Lung (tissue), 12 donors: ENCODE data around the gene SDF4. TPM values are rescaled to one million over a fixed set of nuclear protein-coding genes. Genes with fewer than 3 reads are reported as not detected.

Experiments
- ATAC-seq: fragments of 200-7000 bp; cut with Tn5 transposase; one replicate; pipeline ENCODE4 v1.9.1; 2020; ENCODE audit warnings: moderate number of reproducible peaks; ENCODE audit not compliant: insufficient read depth, low FRiP score
- DNase-seq, 3 donors: peaks; one replicate each; pipeline ENCODE4 v3.0.0-alpha.2; 2013 to 2017
- H3K27ac ChIP-seq, 2 donors: one replicate each; pipeline ENCODE4 v1.5.1; 2013; ENCODE audit warnings: mild to moderate bottlenecking in 2 of 2, moderate library complexity in 2 of 2, control low read depth in 1 of 2, inconsistent platforms in 1 of 2, low read depth in 1 of 2, low read length in 1 of 2
- H3K27me3 ChIP-seq, 3 donors: one replicate each; pipeline ENCODE4 v1.5.1; 2013; ENCODE audit warnings: low read length in 2 of 3; ENCODE audit not compliant: control insufficient read depth in 3 of 3, insufficient read depth in 3 of 3
- H3K36me3 ChIP-seq, 4 donors: one replicate each; pipeline ENCODE4 v1.5.1; 2013; ENCODE audit warnings: low read length in 4 of 4, mild to moderate bottlenecking in 1 of 4, moderate library complexity in 1 of 4; ENCODE audit not compliant: control insufficient read depth in 4 of 4, insufficient read depth in 4 of 4
- H3K4me1 ChIP-seq, 5 donors: one replicate each; pipeline ENCODE4 v1.5.1; 2013; ENCODE audit warnings: low read length in 5 of 5, mild to moderate bottlenecking in 2 of 5, moderate library complexity in 1 of 5; ENCODE audit not compliant: control insufficient read depth in 5 of 5, insufficient read depth in 5 of 5
- H3K4me3 ChIP-seq: one replicate; pipeline ENCODE4 v1.5.1; 2013; ENCODE audit warnings: mild to moderate bottlenecking, control low read depth, moderate library complexity
- H3K9ac ChIP-seq, 2 donors: one replicate each; pipeline ENCODE4 v1.5.1; 2013; ENCODE audit warnings: low read length in 2 of 2, control low read depth in 1 of 2; ENCODE audit not compliant: insufficient read depth in 1 of 2
- H3K9me3 ChIP-seq, 4 donors: one replicate each; pipeline ENCODE4 v1.5.1; 2013; ENCODE audit warnings: low read length in 3 of 4, mild to moderate bottlenecking in 1 of 4, moderate library complexity in 1 of 4; ENCODE audit not compliant: control insufficient read depth in 4 of 4, insufficient read depth in 3 of 4
- WGBS, 2 donors: extraction: QIAGEN DNeasy Blood & Tissue Kit; methylation state at CpG; one replicate each; pipeline ENCODE4 v1.1.7; 2013; 5-methylcytosine and 5-hydroxymethylcytosine counted together
- polyA plus RNA-seq, 2 donors: library from polyadenylated mRNA; stranded (reverse); fragments of 200-250 nt; gene quantifications; one replicate each; pipeline ENCODE4 v1.2.1, GENCODE V29; 2013
- total RNA-seq, 2 donors: library from RNA; depleted of rRNA in 1 of 2; stranded (reverse); fragments of >200 nt in 1 of 2; gene quantifications; one replicate each; pipeline ENCODE4 v1.2.1, GENCODE V29; 2014 to 2021
- TF ChIP-seq, protein P1 (sequence below): IDR thresholded peaks from 2 replicates; pipeline ENCODE4 v1.5.1; 2012; ENCODE audit warnings: mild to moderate bottlenecking; ENCODE audit errors: control extremely low read depth, extremely low read depth
- donor health status: control.
- donor health status: control.
- donor health status: Bipolar disorder and iron deficiency.
- donor health status: healthy.
- donor health status: DM: yes; HTN: yes; CAD: no.

Gene SDF4
- total and polyA plus RNA-seq, 4 donors = 65.7 to 189 (median 143) TPM

DNA sequence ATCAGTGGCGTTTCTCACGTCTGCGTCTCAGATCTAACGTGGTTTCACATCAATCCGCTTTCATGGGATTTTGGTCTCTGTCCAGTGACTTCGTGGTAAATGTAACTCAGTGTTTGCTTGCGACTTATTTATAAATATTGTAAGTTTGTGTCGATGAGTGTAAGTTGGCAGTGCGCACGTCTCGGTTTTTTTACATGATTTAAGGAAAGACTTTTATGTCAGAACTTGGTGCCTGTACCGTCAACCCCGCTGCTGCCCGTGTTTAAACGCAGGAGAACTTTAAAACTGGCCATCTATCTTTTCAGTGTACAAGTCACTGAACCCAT lies 1.7 kb upstream of the SDF4 start:
- ATAC-seq = no peak

GRCh38 chr1:1232796-1233566 lies 1.2 kb upstream of the SDF4 start:
- DNase-seq = no peak
- 78 to 82% methylated on average over 97 to 98 of the region's 98 CpGs for WGBS, 2 donors
- H3K9me3 ChIP-seq = peaks cover 0 to 6% (median 0%) of the 10 kb centered on the region in 4 donors
- peaks cover 0 to 12% (median 3%) of the 10 kb centered on the region in 4 donors for H3K36me3 ChIP-seq
- H3K27ac ChIP-seq = peak overlapping the region in 1 of 2 donors; percentile 25
- peak overlapping the region; percentile 43 for H3K4me3 ChIP-seq
- no peak for ATAC-seq
- TF ChIP-seq, protein P1, sequence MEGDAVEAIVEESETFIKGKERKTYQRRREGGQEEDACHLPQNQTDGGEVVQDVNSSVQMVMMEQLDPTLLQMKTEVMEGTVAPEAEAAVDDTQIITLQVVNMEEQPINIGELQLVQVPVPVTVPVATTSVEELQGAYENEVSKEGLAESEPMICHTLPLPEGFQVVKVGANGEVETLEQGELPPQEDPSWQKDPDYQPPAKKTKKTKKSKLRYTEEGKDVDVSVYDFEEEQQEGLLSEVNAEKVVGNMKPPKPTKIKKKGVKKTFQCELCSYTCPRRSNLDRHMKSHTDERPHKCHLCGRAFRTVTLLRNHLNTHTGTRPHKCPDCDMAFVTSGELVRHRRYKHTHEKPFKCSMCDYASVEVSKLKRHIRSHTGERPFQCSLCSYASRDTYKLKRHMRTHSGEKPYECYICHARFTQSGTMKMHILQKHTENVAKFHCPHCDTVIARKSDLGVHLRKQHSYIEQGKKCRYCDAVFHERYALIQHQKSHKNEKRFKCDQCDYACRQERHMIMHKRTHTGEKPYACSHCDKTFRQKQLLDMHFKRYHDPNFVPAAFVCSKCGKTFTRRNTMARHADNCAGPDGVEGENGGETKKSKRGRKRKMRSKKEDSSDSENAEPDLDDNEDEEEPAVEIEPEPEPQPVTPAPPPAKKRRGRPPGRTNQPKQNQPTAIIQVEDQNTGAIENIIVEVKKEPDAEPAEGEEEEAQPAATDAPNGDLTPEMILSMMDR = no peak
- no peak overlapping the region for H3K9ac ChIP-seq
- peaks cover 0 to 13% (median 0%) of the 10 kb centered on the region in 3 donors for H3K27me3 ChIP-seq
- H3K4me1 ChIP-seq = peaks cover 0 to 26% (median 7%) of the 10 kb centered on the region in 5 donors

More for the DNA sequence above, 1.7 kb upstream of the SDF4 start:
- H3K4me1 ChIP-seq = peaks cover 0 to 26% (median 7%) of the 10 kb centered on the region in 5 donors
- DNase-seq = no peak
- no peak overlapping the region for H3K9ac ChIP-seq
- H3K9me3 ChIP-seq = peaks cover 0 to 8% (median 0%) of the 10 kb centered on the region in 4 donors
- no peak overlapping the region for H3K27ac ChIP-seq
- H3K4me3 ChIP-seq = no peak overlapping the region
- TF ChIP-seq, protein P1 = no peak
- H3K27me3 ChIP-seq = peaks cover 0 to 17% (median 0%) of the 10 kb centered on the region in 3 donors
- H3K36me3 ChIP-seq = peaks cover 0 to 7% (median 3%) of the 10 kb centered on the region in 4 donors
- 97% methylated on average over 15 of the region's 15 CpGs for WGBS, 2 donors

GRCh38 chr1:1232208-1232795 lies 501 bp upstream of the SDF4 start, which contains the start of gene B3GALT6:
Gene B3GALT6 (plus strand): TSS chr1:1232237. CDS start chr1:1232279, 42 bp downstream.
- Histone ChIP-seq H3K27ac (peak within 1 kb of the TSS; percentile 91 to 97), H3K4me1 (peaks cover 0 to 26% (median 7%) of the 10 kb centered on the region in 5 donors), H3K27me3 (peaks cover 0 to 6% (median 0%) of the 10 kb centered on the region in 3 donors), H3K9ac (peak within 1 kb of the TSS in 1 of 2 donors; percentile 56), H3K36me3 (peaks cover 0 to 19% (median 3%) of the 10 kb centered on the region in 4 donors), H3K9me3 (peaks cover 0 to 6% (median 0%) of the 10 kb centered on the region in 4 donors), H3K4me3 (peak within 1 kb of the TSS; percentile 93)
- DNase-seq (no peak), ATAC-seq (no peak)
- TF ChIP-seq, protein P1 = no peak
- 5 to 26% methylated on average over 19 to 100 of the region's 100 CpGs for WGBS, 2 donors
